ENCODE measurements around the gene SNED1. TPM values are rescaled to one million over a fixed set of nuclear protein-coding genes. Genes with fewer than 3 reads are reported as not detected.

Gene SNED1
- total RNA-seq, 2 donors from 2014 or later, result 0.66 to 4.5 TPM

- Mint-ChIP-seq H3K4me1 (peaks cover 10% of the 10 kb centered on the region), H3K4me3 (no peak overlapping the region), H3K27me3 (ENCODE audit: insufficient read depth) (peaks cover 2% of the 10 kb centered on the region), H3K27ac (no peak overlapping the region), H3K36me3 (ENCODE audit: low read depth) (no peaks in the 10 kb centered on the region), H3K9me3 (no peaks in the 10 kb centered on the region)
- WGBS, 2 experiments (ENCODE audit: insufficient coverage in 1 of 2, insufficient read length in 1 of 2), result 92 to 93% methylated on average over 20 to 29 of the region's 29 CpGs
- no peaks in the 10 kb centered on the region for H3K27me3 ChIP-seq (ENCODE audit: control insufficient read depth, insufficient read depth, low read length, poor library complexity, severe bottlenecking)
- no peak overlapping the region for H3K27ac ChIP-seq (ENCODE audit: low read depth, low read length)
- no peak for TF ChIP-seq CTCF (conservative IDR thresholded peaks at IDR 0.05)
- H3K4me3 ChIP-seq (ENCODE audit: low read length), result no peak overlapping the region
- peaks cover 8% of the 10 kb centered on the region for H3K4me1 ChIP-seq (ENCODE audit: control insufficient read depth, insufficient read depth, low read length)
- no peaks in the 10 kb centered on the region for H3K9me3 ChIP-seq (ENCODE audit: control insufficient read depth, low read length)
- no peaks in the 10 kb centered on the region for H3K36me3 ChIP-seq (ENCODE audit: control insufficient read depth, insufficient read depth, low read length)
- DNase-seq, result peak; percentile 47
- H3K9ac ChIP-seq (ENCODE audit: extremely low read depth, low read length, poor library complexity, severe bottlenecking), result no peak overlapping the region
Observed at GRCh38 chr2:241011751-241012510, 13.5 kb downstream of the SNED1 start.

DNA sequence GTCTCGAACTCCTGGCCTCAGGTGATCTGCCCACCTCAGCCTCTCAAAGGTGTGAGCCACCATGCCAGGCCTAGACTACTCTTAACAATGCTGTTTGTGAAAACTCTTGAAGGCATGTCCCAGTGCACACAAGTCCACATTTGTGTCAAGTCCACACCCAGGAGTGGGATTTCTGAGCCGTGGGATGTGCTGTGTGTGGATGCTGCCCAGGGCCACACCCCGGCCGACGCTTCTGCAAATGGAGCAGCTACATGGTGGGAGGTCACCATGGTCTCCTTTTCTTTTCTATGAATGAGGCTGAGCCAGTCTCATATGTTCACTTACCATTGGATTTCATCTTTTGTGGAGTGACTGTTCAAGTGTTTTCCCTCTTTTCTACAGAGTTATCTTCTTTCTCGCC is 15.8 kb downstream of the SNED1 start:
- H3K4me1 ChIP-seq (ENCODE audit: control insufficient read depth, insufficient read depth, low read length), result peaks cover 8% of the 10 kb centered on the region
- no peak overlapping the region for H3K4me3 ChIP-seq (ENCODE audit: low read length)
- H3K36me3 ChIP-seq (ENCODE audit: control insufficient read depth, insufficient read depth, low read length), result no peaks in the 10 kb centered on the region
- Mint-ChIP-seq H3K9me3 (no peaks in the 10 kb centered on the region), H3K4me1 (peaks cover 5% of the 10 kb centered on the region), H3K36me3 (ENCODE audit: low read depth) (no peaks in the 10 kb centered on the region), H3K4me3 (no peak overlapping the region), H3K27me3 (ENCODE audit: insufficient read depth) (no peaks in the 10 kb centered on the region), H3K27ac (no peak overlapping the region)
- no peaks in the 10 kb centered on the region for H3K9me3 ChIP-seq (ENCODE audit: control insufficient read depth, low read length)
- no peak for TF ChIP-seq CTCF (conservative IDR thresholded peaks at IDR 0.05)
- DNase-seq, result no peak
- H3K27me3 ChIP-seq (ENCODE audit: control insufficient read depth, insufficient read depth, low read length, poor library complexity, severe bottlenecking), result no peaks in the 10 kb centered on the region
- no peak overlapping the region for H3K9ac ChIP-seq (ENCODE audit: extremely low read depth, low read length, poor library complexity, severe bottlenecking)
- no peak overlapping the region for H3K27ac ChIP-seq (ENCODE audit: low read depth, low read length)
- 93 to 94% methylated on average over 6 of the region's 6 CpGs for WGBS, 2 experiments (ENCODE audit: insufficient coverage in 1 of 2, insufficient read length in 1 of 2)

GRCh38 chr2:241014764-241015163 is 16.3 kb downstream of the SNED1 start:
- no peak overlapping the region for H3K27ac Mint-ChIP-seq
- Histone ChIP-seq H3K27ac (ENCODE audit: low read depth, low read length) (no peak overlapping the region), H3K4me1 (ENCODE audit: control insufficient read depth, insufficient read depth, low read length) (peaks cover 7% of the 10 kb centered on the region), H3K36me3 (ENCODE audit: control insufficient read depth, insufficient read depth, low read length) (no peaks in the 10 kb centered on the region), H3K4me3 (ENCODE audit: low read length) (no peak overlapping the region), H3K9ac (ENCODE audit: extremely low read depth, low read length, poor library complexity, severe bottlenecking) (no peak overlapping the region), H3K27me3 (ENCODE audit: control insufficient read depth, insufficient read depth, low read length, poor library complexity, severe bottlenecking) (no peaks in the 10 kb centered on the region), H3K9me3 (ENCODE audit: control insufficient read depth, low read length) (no peaks in the 10 kb centered on the region)
- DNase-seq, result no peak
- no peaks in the 10 kb centered on the region for H3K27me3 Mint-ChIP-seq (ENCODE audit: insufficient read depth)
- H3K4me1 Mint-ChIP-seq, result peaks cover 3% of the 10 kb centered on the region
- TF ChIP-seq CTCF (conservative IDR thresholded peaks at IDR 0.05), result no peak
- H3K36me3 Mint-ChIP-seq (ENCODE audit: low read depth), result no peaks in the 10 kb centered on the region
- no peak overlapping the region for H3K4me3 Mint-ChIP-seq
- no peaks in the 10 kb centered on the region for H3K9me3 Mint-ChIP-seq
- 91 to 95% methylated on average over 4 to 10 of the region's 10 CpGs for WGBS, 2 experiments (ENCODE audit: insufficient coverage in 1 of 2, insufficient read length in 1 of 2)
